HG03280 (cell line): ENCODE measurements around the gene CFAP61.
"Not testable (repeated sequence)": the region's sequence is repeated elsewhere in the genome, so short reads cannot be mapped to it uniquely, and the experiment has no call there.

Source experiments
- ATAC-seq: cut with Tn5 transposase; IDR thresholded peaks from one replicate; pipeline ENCODE4 v1.9.1; 2021; ENCODE audit warnings: mild to moderate bottlenecking, moderate library complexity; ENCODE audit not compliant: unreplicated experiment

CFAP61 gene

DNA sequence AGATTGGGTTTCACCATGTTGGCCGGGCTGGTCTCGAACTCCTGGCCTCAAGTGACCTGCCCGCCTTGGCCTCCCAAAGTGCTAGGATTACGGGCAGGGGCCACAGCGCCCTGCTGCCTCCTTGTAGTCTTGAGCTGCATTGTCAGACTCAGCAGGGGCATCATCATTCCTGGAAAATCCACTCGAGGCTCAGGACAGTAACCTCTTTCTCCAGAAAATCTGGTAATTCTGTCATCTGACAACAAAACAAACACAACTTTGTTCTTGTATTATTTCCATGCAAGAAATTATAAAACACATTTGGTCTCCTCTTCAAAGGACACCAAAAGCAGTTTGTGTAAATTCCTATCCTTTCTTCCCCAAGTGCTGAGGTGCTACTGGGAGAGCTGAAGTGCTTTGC, 178.4 kb downstream of the CFAP61 start:
- ATAC-seq = no peak

DNA sequence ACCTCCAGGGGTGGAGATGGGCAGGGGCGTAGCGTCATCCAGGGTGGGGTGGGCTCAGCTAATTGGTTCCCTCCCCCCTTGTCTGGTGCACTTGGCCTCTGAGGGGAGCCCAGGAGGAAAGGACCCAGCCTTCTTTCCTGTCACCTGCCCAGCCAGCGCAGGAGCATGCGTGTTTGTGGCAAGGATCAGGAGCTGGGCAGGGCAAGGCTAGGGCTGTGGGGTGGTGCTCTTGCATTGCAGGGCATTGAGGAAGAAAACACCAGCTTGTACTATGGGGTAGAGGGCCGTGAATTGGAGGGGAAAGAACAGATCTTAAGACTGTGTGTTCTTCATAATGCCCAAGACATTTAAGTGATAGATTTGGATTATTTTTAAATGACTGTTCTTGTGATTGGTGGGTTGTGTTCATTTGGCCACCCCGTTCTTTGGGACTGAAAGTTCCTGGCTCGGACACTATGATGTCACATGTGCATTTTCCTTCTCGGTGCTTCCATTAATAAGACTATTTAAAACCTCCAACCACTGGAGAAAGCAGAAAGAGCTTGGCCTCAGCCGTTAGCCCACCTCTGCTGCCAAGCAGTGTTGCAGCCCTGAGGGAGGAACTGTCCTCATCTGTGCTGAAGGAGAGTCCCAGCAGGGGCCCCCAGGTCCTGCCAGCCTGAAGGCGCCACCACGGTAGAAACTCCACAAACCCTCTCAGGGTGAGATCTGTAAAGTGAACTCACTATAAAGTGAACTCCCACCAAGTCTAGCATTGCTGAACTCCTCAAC, 179.4 kb downstream of the CFAP61 start:
- no peak for ATAC-seq

DNA sequence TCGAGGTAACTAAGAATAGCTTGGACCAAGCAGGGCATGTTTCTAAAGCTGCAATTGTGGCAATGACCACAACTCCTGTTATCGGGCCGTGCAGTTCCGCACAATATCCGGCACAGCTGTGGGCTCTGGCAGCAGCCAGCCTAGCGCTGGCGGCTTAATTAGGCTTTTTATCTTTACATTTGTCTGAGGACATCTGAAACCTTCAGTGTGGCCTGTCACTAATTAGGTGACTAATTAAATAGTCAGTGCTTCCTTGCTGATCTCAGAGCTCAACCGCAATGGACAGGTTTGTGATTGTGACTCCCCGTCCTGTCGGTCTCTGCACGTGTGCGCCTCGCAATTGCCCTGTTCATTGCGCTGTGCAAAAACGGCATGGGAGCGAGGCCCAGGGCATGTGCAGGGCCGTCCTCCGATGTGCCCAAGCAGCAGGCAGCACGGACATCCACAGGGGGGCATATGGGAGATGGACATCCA, 180.7 kb downstream of the CFAP61 start:
- ATAC-seq = no peak

DNA sequence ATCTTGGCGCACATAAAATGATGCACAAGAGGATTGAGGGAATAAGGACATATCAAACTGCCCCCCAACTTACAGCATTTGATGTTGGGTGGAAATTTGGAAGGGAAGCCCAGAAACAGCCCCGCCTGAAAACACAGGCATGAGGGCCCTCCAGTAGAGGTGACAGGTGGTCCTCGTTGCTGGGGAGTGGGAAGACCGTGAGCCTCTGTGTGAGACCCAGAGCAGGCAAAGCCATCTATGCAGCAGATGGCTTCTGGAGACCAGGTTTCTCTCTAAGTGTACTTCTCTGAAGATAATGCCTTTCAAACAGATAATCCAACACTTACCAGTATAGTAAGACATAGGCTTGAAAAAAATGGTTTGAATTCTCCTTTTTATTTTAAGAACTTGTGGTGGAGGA, 183.3 kb downstream of the CFAP61 start:
- ATAC-seq = no peak

DNA sequence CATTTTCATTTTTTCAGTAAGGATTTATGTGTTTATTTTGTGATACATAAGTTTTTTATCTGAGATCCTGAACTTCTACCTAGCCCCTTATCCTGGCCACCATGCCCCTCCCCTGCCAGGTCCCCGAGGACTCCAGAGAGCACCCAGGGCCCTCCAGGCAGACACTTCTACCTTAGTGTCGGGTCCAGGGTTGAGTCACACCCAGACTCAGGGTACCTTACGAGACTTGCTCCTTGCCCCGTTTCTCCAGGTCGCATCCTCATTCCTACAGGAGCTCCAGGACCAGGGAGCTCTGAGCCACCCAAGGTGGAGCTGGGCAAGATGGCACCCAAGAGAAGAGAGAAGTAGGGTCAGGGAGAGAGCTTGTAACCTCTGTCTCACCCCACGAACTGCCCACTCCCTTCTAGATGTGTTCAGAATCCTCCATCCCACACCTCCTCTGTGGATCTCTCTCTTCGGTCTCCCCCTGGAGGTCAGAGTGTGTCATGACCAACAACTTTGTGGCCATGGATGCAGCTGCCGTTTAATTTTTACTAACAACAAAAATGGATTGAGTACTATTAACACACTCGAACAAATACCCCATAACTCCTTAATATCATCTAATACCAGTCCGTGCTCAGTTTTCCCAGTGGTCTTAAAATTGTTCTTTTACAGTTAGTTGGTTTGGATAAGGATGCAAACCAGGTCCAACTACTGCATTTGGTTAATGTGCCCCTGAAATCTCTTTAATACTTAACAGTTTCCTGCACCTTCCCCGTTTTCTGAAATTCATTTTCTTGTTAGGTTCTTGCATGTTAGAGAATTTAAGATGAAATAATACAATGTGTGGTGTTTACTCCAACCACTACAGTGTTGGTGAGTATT, 185.0 kb downstream of the CFAP61 start:
- ATAC-seq = peak; percentile 73

DNA sequence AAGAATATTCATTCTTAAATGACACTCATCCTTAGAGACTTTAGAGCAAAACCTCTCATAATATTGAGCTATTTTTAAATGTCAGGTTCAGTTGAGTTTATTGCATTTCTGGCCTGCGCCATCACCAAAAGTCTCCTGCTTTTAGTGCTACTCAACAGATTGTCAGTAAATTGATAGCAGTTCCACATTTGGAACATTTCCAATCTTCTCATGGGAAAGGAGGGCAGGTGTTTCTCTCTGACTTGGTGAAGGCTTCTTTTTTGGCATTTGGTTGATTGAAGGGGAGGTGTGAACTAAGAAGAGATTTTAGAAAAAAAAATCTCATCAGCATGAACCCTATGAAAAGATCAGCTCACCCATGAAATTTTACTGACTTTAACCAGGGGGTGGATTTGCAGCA, 189.6 kb downstream of the CFAP61 start:
- ATAC-seq = no peak

DNA sequence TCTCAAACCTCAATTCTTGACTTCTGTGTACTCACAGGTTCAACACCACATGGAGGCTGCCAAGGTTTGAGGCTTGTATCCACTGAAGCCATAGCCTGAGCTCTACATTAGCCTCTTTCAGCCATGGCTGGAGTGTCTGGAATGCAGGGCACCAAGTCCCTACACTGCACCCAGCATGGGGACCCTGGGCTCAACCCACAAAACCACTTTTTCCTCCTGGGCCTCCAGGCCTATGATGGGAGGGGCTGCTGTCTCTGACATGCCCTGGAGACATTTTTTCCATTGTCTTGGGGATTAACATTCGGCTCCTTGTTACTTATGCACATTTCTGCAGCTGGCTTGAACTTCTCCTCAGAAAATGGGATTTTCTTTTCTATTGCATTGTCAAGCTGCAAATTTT, 192.1 kb downstream of the CFAP61 start:
- ATAC-seq = not testable (repeated sequence)

DNA sequence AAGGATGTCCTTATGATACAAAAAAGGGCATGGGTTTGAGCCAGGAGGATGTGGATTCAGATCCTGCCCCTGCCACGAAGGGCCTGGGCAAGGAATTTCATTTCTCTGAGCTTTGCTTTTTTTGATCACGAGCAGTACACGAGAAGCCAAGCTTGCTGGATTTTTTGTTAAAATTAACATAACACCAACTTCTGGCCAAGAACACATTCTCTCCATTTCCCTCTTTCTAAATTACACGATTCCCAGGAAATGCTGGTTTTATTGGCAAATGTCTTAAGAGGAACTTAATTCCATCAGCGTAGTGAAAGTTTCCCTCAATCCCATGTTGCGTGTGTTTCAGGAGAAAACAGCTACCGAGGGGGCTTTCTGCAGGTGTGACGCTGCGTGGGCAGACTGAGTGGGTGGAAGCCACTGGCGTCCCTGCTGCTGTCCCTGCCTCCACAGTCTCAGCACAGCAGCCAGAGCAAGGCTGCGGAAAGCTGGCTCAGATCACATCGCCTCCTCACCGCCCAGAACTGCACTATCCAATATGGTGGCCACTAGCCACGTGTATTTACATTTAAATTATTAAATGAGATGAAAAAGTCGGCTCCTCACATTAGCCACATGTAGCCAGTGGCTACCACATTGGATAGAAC, 194.8 kb downstream of the CFAP61 start:
- ATAC-seq = no peak

DNA sequence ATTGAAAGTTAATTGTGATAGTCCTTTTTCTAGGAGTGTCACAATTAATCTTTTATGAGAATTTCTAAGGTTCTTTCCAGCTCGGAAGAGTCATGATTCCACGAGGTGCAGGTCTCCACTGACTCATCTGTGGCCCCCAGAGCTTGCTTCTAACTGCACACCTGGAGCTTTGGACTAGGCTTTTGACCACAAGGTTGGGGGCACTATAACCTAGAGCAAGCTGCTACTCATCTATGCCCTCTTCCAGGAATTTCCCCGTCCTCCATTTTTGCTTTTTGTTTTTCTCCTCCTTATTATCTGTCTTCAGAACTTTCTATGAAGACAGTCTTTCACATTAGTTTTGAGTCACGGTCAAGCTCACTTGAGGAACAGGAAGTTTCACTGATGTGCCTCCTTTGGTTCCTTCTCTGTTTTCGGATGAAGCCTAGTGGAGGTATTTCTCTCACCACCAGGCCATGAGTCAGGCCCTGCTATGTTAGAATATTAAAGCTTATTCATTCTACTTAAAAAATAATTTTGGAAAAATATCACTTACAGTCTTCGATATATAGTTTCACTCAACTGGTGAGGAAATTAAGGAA, 196.4 kb downstream of the CFAP61 start:
- ATAC-seq = no peak

DNA sequence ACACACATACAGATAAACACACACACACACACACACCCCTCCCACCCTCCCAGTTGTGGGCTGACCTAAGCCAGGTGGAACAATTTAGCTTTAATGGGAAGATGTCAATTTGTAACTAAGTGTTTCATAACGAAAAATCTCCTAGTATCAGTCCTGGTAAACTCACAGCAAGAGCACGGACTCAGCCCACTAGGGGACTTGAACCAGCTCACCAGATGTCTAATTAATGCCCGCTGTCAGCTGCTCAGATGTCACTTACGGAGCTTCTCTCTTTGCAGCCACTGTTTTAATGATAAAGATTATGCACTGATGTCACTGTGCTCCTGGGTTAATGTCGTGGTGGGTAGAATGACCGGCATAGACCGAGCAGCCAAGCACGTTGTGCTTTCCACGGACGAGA, 199.0 kb downstream of the CFAP61 start:
- no peak for ATAC-seq

DNA sequence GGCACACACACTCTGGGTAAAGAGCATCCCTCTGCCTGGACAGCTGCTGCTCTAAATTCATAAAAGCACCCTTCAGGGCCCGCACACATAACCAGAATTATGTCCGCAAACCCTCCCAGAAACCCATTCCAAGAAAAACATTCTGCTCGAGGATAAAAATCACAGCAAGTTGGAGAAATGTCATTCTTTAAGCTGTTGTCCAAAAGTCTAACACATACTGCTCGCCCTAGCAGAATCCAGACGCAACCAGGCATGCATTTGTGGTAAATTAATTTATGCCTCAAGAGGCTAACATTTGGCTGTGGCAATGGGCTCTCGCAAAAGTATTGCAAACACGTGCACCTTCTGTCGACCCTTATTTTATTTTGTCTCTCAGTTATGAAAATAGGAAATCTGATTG, 199.5 kb downstream of the CFAP61 start:
- no peak for ATAC-seq

DNA sequence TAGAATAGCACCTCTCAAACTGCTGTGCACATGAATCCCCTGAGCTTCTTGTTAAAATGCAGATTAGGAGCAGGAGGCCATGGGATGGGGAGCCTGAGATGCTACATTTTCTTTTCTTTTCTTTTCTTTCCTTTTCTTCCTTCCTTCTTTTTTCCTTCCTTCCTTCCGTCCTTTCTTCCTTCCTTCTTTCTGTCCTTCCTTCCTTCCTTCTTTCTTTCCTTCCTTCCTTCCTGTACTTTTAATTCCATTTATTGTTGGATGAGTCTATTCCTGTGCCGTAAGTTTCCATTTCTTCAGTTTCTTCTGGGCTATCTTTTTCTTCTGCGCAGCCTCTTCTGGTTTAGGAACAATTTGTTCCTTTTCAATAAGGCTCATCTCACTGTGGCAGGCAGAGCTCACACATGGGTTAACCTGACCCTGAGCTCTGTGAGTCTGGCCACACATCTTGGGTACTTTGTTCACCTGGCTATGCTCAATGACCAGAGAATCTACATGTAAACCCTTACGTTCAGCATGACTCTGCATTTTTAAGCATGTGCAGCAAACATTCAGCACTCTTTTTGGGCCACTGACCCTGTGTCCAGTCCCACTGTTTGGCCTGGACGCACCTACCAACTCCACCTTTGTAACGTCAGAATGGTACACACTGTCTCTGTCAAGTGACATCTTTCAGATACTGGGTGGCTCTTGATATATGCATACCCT, 200.9 kb downstream of the CFAP61 start:
- no peak for ATAC-seq

DNA sequence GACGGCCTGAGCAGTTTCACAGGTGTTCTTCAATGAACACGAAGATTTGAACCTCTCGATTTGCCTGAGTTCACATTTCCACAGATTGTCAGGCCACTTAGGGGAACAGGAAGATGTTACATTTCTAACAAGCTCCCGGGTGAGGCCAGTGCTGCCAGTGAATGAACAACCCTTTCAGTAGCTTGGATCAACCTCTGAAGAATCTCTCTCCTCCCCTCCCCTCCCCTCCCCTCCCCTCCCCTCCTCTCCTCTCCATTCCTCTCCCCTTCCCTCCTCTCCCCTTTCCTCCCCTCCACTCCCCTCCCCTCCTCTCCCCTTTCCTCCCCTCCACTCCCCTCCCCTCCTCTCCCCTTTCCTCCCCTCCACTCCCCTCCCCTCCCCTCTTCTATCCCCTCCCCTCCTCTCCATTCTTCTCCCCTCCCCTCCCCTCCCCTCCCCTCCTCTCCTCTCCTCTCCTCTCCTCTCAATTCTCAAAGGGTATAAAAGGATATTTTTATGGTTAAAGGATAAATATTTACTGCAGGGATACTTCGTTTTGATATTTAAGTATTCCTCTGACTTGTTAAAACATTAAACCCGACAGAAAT, 201.5 kb downstream of the CFAP61 start:
- ATAC-seq = no peak

DNA sequence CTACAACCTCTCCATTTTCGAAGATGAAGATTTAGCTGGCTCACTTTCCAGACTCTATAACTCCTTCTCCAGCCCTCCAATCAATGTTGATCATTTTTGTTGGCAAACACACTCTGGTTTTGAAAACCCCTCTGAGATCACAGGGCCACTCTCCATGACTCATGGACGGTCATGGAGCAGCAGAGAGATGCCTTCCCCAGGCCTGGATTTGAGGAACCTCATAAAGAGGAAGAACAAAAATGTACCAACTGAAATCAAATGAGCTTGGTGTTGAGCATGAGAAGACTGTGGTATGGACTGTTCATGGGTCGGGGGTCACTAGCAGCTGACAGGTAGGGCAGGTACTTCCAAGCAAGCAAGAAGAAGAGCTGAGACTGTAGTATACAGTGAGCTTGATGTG, 202.8 kb downstream of the CFAP61 start:
- ATAC-seq = no peak

DNA sequence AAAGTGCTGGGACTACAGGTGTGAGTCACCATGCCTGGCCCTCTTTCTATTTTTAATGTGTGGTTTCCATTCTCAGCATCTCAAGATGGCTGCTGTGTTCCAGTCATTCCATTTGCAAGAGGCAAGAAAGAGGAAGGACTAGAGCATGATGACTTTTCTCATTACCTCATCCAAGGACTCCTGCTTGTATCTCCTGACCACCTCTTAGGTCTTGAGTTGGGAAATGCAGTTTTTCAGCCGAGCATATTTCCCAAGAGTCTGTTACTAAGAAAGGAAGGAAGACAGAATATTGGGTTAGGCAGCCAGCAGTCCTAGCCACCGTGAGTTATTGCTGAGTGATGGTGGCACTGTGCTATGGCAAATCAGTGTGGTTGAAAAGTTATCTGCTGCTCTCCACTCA, 207.2 kb downstream of the CFAP61 start:
- ATAC-seq = no peak

DNA sequence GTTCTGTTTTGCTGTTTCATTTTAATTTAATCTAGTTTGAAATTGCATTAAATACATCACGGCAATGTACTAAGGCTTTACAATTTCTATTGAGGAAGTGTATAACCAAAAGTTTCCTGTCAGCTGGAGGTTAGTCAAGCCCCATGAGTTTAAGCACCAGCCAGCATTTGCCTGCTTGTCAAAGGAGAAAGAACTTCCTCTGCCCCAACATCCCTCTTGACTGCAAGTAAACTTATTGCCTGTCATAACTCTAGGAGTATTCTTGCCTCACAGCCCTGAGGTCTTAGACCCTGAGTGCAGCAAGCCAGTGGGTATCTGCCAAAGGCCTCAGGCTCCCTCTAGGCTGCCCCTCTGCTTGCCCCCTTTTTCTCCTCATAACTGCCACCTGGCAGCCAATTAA, 208.8 kb downstream of the CFAP61 start:
- ATAC-seq = no peak

DNA sequence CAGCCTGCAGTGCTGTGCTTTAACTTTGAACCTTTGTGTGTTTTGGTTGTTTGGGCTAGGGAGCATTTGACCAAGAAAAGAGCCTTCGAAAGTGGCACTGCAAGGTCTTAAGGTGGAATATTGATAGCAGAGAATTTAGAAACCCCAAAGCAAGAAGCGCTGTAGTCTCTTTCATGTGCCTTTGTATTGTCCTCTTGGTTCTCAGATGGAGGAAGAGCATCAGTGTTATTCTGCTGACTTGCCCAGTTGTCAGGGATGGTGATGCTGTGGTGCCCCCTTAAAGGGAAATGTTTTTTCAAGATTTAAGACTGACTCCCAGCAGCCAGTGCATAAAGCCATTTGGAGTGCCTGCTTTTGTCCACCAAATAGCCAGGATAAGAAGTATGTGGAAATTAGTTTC, 212.9 kb downstream of the CFAP61 start:
- no peak for ATAC-seq

DNA sequence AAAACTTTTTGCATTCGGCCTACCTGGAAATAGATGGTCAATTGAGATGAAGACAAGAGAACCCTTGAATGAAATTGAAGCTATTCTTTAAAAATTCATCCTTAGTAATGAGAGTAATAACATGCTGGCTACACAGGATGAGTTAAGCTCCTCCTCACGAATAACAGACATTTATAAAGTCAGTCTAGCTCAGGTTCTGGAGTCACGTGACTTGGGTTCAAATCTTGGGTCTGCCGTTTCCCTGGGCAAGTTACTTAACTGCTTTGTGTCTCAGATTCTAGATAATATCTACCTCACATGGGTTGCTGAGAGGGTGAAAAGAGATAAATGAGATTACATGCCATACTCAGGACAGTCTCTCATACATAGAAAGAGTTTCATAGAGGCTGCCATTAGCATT, 214.2 kb downstream of the CFAP61 start:
- no peak for ATAC-seq

DNA sequence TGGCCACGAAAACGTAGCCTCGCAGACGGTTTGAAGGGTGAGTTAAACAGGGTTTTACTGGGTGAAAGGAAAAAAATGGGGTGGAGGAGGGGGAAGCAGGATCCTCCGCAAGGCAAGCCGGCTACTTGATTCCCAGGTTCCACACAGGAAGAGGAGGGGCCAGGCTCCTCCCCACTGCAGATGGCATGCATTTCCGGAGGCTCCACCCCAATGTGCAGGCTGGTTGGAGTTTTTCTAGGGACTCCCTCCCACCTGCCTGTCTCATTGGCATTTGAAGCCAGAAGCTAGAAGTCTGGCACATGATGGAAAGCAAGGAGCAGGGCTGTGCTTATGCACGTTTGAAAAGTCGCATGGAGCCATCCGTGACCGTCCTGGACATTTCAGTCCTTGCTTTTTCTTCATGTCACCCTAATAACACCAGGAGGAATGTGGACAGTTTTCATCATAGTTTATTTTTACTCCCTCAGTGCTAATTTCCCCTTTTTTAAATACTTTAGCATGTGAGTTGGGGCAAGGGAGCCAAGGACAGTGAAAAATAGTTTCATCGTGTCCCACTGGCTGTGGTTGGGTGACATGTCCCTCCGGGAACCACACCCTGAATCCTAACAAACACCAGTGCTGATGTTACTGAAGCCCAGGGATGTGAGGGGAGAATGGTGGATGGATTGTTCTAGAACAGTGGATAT, 215.5 kb downstream of the CFAP61 start:
- no peak for ATAC-seq

DNA sequence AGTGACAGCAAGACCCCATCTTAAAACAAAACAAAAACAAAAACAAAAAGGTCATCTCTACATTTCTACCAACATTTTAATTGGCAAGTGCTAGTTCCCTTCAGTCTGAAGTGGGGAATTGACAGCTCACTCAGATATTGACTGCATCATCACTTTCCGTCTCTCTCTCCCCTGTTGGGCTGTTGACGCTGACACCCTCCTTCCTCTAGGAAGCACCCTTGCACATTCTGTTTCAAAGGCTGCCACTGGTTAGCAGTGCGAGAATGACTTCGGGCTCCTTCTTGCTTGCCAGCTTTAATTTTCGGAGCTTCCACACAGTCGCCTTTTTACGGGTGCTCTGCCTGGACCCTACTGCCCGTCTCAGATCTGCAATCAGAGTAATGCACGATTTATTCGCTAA, 218.9 kb downstream of the CFAP61 start:
- ATAC-seq = no peak
